ENCODE data around the gene MYOM1. TPM values are rescaled to one million over a fixed set of nuclear protein-coding genes. Genes with fewer than 3 reads are reported as not detected.

Gene MYOM1
- total and polyA plus RNA-seq, 2 donors (not counting 3 experiments of a cell fraction or from before 2014, with no cell fraction given) = 0.08 TPM; not detected in 1

Small RNA genes lying within 50 kb of the gene (small RNA-seq; reads per million reads assigned to genes)
- gene RF00156 (ENCODE audit: insufficient read depth, insufficient read length, low read depth, low replicate concordance) (not detected), gene RNU7-25P (ENCODE audit: insufficient read depth, insufficient read length, low read depth, low replicate concordance) (not detected)

Other genes starting within 250 kb of the MYOM1 start
- 21.8 and 24.4 TPM in 2 replicates for gene LPIN2, start 206.8 kb downstream of the MYOM1 start, total RNA-seq
- 11.1 and 14.7 TPM in 2 replicates for gene LPIN2, start 206.8 kb downstream of the MYOM1 start, polyA plus RNA-seq
- 793 and 796 TPM in 2 replicates for gene MYL12A, start 27.8 kb upstream of the MYOM1 start, total RNA-seq
- 532 and 597 TPM in 2 replicates for gene MYL12A, start 27.8 kb upstream of the MYOM1 start, polyA plus RNA-seq
- gene MYL12B, start 42.2 kb upstream of the MYOM1 start, total RNA-seq = 634 and 638 TPM in 2 replicates
- 681 and 724 TPM in 2 replicates for gene MYL12B, start 42.2 kb upstream of the MYOM1 start, polyA plus RNA-seq
- gene TGIF1, start 230.2 kb upstream of the MYOM1 start, total RNA-seq = 71.1 and 75.6 TPM in 2 replicates
- 95.8 and 96.6 TPM in 2 replicates for gene TGIF1, start 230.2 kb upstream of the MYOM1 start, polyA plus RNA-seq